Neural progenitor cell (in vitro differentiated cells): ENCODE results near the gene GOLGA1.

Experiments
- EZH2phosphoT487 ChIP-seq: fragments of 200-600 bp; sonication (generic); IDR thresholded peaks from 2 replicates; pipeline ENCODE4 v1.6.1; 2017; ENCODE audit warnings: antibody characterized with exemption
- TF ChIP-seq, protein P1 (sequence below): fragments of 200-600 bp; sonication (generic); IDR thresholded peaks from 2 replicates; pipeline ENCODE4 v1.5.1; 2017; ENCODE audit warnings: antibody characterized with exemption, mild to moderate bottlenecking

GRCh38 chr9:124849801-124850200, 91.1 kb downstream of the GOLGA1 start:
- TF ChIP-seq, protein P1, sequence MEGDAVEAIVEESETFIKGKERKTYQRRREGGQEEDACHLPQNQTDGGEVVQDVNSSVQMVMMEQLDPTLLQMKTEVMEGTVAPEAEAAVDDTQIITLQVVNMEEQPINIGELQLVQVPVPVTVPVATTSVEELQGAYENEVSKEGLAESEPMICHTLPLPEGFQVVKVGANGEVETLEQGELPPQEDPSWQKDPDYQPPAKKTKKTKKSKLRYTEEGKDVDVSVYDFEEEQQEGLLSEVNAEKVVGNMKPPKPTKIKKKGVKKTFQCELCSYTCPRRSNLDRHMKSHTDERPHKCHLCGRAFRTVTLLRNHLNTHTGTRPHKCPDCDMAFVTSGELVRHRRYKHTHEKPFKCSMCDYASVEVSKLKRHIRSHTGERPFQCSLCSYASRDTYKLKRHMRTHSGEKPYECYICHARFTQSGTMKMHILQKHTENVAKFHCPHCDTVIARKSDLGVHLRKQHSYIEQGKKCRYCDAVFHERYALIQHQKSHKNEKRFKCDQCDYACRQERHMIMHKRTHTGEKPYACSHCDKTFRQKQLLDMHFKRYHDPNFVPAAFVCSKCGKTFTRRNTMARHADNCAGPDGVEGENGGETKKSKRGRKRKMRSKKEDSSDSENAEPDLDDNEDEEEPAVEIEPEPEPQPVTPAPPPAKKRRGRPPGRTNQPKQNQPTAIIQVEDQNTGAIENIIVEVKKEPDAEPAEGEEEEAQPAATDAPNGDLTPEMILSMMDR: no peak
- TF ChIP-seq EZH2phosphoT487: no peak
